Duodenal mucosa (tissue), 2 donors: ENCODE results near the gene FCER1A.
"Not testable (repeated sequence)": the region's sequence is repeated elsewhere in the genome, so short reads cannot be mapped to it uniquely, and the experiment has no call there.

ENCODE experiments used
- H3K27ac ChIP-seq: one replicate; pipeline ENCODE4 v1.7.0; 2013; ENCODE audit warnings: low read depth, low read length
- H3K27me3 ChIP-seq, 2 donors: one replicate each; pipeline ENCODE4 v1.7.0; 2013; ENCODE audit warnings: low read length in 2 of 2, control low read depth in 1 of 2; ENCODE audit not compliant: insufficient read depth in 2 of 2, control insufficient read depth in 1 of 2
- H3K36me3 ChIP-seq, 2 donors: one replicate each; pipeline ENCODE4 v1.7.0; 2013; ENCODE audit warnings: low read length in 2 of 2, control low read depth in 1 of 2; ENCODE audit not compliant: insufficient read depth in 2 of 2, control insufficient read depth in 1 of 2
- H3K4me1 ChIP-seq, 2 donors: one replicate each; pipeline ENCODE4 v1.7.0; 2013; ENCODE audit warnings: low read length in 2 of 2, control low read depth in 1 of 2; ENCODE audit not compliant: insufficient read depth in 2 of 2, control insufficient read depth in 1 of 2
- H3K4me3 ChIP-seq, 2 donors: one replicate each; pipeline ENCODE4 v1.7.0; 2013; ENCODE audit warnings: low read length in 2 of 2, low read depth in 1 of 2
- H3K9ac ChIP-seq, 2 donors: one replicate each; pipeline ENCODE4 v1.7.0; 2013; ENCODE audit warnings: low read length in 2 of 2, low read depth in 1 of 2
- H3K9me3 ChIP-seq, 2 donors: one replicate each; pipeline ENCODE4 v1.7.0; 2013; ENCODE audit warnings: low read length in 2 of 2, control low read depth in 1 of 2; ENCODE audit not compliant: control insufficient read depth in 1 of 2

FCER1A gene

GRCh38 chr1:159342761-159343425 lies 40.8 kb downstream of the FCER1A start:
- H3K4me1 ChIP-seq = no peaks in the 10 kb centered on the region
- H3K27me3 ChIP-seq = no peaks in the 10 kb centered on the region
- no peak overlapping the region for H3K27ac ChIP-seq
- H3K9ac ChIP-seq = no peak overlapping the region
- no peak overlapping the region for H3K4me3 ChIP-seq
- no peaks in the 10 kb centered on the region for H3K36me3 ChIP-seq
- no peaks in the 10 kb centered on the region for H3K9me3 ChIP-seq

DNA sequence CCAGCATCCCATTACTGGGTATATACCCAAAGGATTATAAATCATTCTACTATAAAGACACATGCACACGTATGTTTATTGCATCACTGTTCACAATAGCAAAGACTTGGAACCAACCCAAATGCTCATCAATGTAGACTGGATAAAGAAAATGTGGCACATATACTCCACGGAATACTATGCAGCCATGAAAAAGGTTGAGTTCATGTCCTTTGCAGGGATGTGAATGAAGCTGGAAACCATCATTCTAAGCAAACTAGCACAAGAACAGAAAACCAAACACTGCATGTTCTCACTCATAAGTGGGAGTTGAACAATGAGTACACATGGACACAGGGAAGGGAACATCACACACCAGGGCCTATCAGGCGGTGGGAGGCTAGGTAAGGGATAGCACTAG lies 47.2 kb downstream of the FCER1A start:
- H3K9ac ChIP-seq, H3K4me1 ChIP-seq, H3K4me3 ChIP-seq, H3K27ac ChIP-seq, H3K9me3 ChIP-seq, H3K36me3 ChIP-seq, H3K27me3 ChIP-seq: not testable (repeated sequence)

DNA sequence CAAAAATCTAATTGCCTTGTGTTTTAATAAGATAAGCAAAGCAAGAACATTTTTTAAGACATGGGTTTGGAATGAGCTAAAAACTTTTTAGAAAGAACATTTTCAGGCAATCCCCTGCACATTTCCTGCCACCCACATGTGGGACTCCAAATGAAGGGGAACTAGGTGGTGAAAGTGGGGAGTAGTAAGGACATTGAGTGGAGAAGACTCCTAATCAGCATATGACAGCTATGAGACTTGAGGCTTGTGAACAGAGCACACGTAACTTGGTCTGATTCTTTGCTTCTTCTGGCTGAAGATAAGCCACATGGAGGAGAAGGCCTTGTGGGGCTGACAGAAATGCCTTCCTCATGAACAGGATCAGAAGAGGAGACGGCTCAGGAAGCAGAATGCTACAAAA lies 50.3 kb downstream of the FCER1A start:
- no peak overlapping the region for H3K4me3 ChIP-seq
- no peaks in the 10 kb centered on the region for H3K27me3 ChIP-seq
- no peak overlapping the region for H3K27ac ChIP-seq
- H3K4me1 ChIP-seq = no peaks in the 10 kb centered on the region
- no peaks in the 10 kb centered on the region for H3K9me3 ChIP-seq
- H3K36me3 ChIP-seq = no peaks in the 10 kb centered on the region
- H3K9ac ChIP-seq = no peak overlapping the region
